Tibial artery (tissue), 4 donors: ENCODE measurements around the gene CAPZA1.

Experiments
- DNase-seq, 2 donors: peaks; one replicate each; pipeline ENCODE4 v3.0.0-alpha.2; 2019
- H3K27ac ChIP-seq, 2 donors: fragments of 200-600 bp; sonication (generic) in 1 of 2; 1 replicate in 1 of 2; 2 replicates in 1 of 2; pipeline ENCODE4 v1.5.1; 2018 to 2019; ENCODE audit warnings: mild to moderate bottlenecking in 1 of 2
- H3K27me3 ChIP-seq, 2 donors: fragments of 200-600 bp; sonication (generic) in 1 of 2; one replicate each; pipeline versions ENCODE4 v1.5.1 to v1.6.0; 2016 to 2019
- H3K36me3 ChIP-seq, 3 donors: fragments of 200-600 bp; sonication (generic) in 2 of 3; one replicate each; pipeline ENCODE4 v1.5.1; 2016 to 2019; ENCODE audit warnings: mild to moderate bottlenecking in 2 of 3
- H3K4me1 ChIP-seq, 4 donors: fragments of 200-600 bp; sonication (generic) in 2 of 4; 1 replicate in 3 of 4; 2 replicates in 1 of 4; pipeline ENCODE4 v1.5.1; 2016 to 2019
- H3K4me3 ChIP-seq, 2 donors: fragments of 200-600 bp; sonication (generic) in 1 of 2; 1 replicate in 1 of 2; 2 replicates in 1 of 2; pipeline ENCODE4 v1.5.1; 2018 to 2019; ENCODE audit warnings: mild to moderate bottlenecking in 2 of 2
- H3K9me3 ChIP-seq, 3 donors: fragments of 200-600 bp; sonication (generic) in 1 of 3; one replicate each; pipeline ENCODE4 v1.5.1; 2016 to 2019
- intact Hi-C: fragments of 100-400 bp; cut with DNase I; formaldehyde crosslinking; loops from one replicate; pipeline ENCODE4 v1.15.0; 2023; ENCODE audit warnings: low total_unique reads
- TF ChIP-seq, protein P1 (sequence below), 2 experiments: fragments of 200-600 bp in 1 of 2; fragments of 450-650 bp in 1 of 2; IDR thresholded peaks; one replicate each; pipeline ENCODE4 v1.5.1; 2017 to 2019; ENCODE audit warnings: antibody characterized with exemption in 2 of 2, mild to moderate bottlenecking in 1 of 2, moderate library complexity in 1 of 2

Gene CAPZA1

DNA sequence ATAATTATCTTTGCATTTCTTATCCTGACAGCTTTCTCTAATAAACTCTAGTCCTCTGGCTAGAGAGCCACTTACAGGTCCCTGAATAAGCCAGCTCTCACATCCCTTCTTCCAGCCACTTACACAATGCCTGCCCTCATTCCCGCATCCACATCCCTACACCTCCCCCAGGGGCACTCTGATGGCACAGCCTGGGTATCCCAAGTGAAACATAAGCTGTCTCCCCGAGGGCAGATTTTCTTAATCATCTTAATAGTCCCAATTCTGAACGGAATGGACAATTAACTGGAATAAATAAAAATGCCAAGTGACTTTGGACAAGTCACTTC lies 82.4 kb downstream of the CAPZA1 start:
- Histone ChIP-seq H3K36me3 (peaks cover 10 to 56% (median 56%) of the 10 kb centered on the region in 3 donors), H3K4me1 (peaks cover 16 to 72% (median 59%) of the 10 kb centered on the region in 4 donors), H3K27ac (peak overlapping the region; percentile 88 to 99), H3K4me3 (no peak overlapping the region), H3K9me3 (no peaks in the 10 kb centered on the region), H3K27me3 (no peaks in the 10 kb centered on the region)
- TF ChIP-seq, protein P1, sequence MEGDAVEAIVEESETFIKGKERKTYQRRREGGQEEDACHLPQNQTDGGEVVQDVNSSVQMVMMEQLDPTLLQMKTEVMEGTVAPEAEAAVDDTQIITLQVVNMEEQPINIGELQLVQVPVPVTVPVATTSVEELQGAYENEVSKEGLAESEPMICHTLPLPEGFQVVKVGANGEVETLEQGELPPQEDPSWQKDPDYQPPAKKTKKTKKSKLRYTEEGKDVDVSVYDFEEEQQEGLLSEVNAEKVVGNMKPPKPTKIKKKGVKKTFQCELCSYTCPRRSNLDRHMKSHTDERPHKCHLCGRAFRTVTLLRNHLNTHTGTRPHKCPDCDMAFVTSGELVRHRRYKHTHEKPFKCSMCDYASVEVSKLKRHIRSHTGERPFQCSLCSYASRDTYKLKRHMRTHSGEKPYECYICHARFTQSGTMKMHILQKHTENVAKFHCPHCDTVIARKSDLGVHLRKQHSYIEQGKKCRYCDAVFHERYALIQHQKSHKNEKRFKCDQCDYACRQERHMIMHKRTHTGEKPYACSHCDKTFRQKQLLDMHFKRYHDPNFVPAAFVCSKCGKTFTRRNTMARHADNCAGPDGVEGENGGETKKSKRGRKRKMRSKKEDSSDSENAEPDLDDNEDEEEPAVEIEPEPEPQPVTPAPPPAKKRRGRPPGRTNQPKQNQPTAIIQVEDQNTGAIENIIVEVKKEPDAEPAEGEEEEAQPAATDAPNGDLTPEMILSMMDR (IDR thresholded peaks at IDR 0.05): no peak
- intact Hi-C loops: no loop called here
- peak in 1 of 2 donors; percentile 16 for DNase-seq

DNA sequence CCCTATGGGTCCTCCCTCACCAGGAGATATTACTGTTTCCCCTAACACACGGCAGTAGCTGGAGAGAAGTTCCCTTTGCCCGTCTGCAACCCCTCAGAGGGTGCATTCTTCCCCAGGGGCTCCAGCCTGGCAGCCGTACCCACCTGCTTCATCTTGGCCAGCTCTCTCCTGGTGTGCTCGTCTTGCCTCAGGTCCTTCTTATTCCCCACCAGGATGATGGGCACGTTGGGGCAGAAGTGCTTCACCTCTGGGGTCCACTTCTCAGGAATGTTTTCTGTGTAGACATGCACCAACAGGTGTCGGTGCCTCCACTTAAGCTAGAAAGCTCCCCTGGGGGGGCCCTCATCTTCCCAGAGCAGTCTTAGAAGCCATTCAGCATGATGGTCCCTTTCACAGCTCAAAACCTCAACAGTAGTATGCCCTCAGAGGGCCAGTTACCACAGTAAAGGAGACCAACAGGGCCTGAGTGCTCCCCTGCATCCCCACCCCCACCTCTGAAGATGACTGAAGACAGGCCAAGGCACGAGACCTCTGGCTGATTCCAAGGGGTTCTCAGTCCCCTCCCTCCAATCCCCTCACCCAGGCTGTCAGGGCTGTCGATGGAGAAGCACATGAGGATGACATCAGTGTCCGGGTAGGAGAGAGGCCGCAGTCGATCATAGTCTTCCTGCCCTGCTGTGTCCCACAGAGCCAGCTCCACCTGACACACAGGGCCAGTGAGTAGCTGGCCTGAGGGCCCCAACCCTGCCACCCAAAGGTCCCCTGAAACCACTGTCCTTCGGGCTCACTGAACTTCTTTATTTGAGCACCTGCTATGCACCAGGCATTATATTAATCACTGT lies 83.0 kb downstream of the CAPZA1 start:
- Histone ChIP-seq H3K4me1 (peaks cover 16 to 75% (median 62%) of the 10 kb centered on the region in 4 donors), H3K4me3 (no peak overlapping the region), H3K36me3 (peaks cover 10 to 54% (median 50%) of the 10 kb centered on the region in 3 donors), H3K27ac (peak overlapping the region; percentile 88 to 99), H3K27me3 (no peaks in the 10 kb centered on the region), H3K9me3 (no peaks in the 10 kb centered on the region)
- intact Hi-C loops: no loop called here
- DNase-seq: peak in 1 of 2 donors; percentile 10
- TF ChIP-seq, protein P1 (IDR thresholded peaks at IDR 0.05): no peak

DNA sequence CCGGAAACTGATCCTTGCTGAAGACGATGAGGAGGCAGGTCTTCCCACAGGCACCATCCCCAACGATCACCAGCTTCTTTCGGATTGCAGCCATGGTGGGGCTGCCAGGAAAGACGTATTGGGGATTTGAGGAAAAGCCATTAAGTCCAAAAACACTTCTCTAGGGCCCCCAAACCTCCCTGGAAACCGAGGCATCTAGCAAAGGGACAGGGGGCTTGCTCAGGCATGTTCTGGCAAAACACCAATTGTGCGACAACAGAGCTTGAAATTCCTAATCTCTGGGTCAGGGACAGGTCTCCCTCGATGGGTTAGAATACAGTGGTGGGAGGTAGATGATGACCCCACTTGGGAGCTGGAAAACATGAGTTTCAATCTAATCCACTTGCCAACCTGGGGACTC lies 84.1 kb downstream of the CAPZA1 start:
- peak overlapping the region; percentile 96 to 99 for H3K27ac ChIP-seq
- no peaks in the 10 kb centered on the region for H3K27me3 ChIP-seq
- H3K9me3 ChIP-seq: no peaks in the 10 kb centered on the region
- H3K4me1 ChIP-seq: peaks cover 16 to 78% (median 65%) of the 10 kb centered on the region in 4 donors
- TF ChIP-seq, protein P1 (IDR thresholded peaks at IDR 0.05): no peak
- H3K4me3 ChIP-seq: no peak overlapping the region
- intact Hi-C loops: no loop called here
- no peak for DNase-seq
- H3K36me3 ChIP-seq: peaks cover 10 to 43% (median 40%) of the 10 kb centered on the region in 3 donors

DNA sequence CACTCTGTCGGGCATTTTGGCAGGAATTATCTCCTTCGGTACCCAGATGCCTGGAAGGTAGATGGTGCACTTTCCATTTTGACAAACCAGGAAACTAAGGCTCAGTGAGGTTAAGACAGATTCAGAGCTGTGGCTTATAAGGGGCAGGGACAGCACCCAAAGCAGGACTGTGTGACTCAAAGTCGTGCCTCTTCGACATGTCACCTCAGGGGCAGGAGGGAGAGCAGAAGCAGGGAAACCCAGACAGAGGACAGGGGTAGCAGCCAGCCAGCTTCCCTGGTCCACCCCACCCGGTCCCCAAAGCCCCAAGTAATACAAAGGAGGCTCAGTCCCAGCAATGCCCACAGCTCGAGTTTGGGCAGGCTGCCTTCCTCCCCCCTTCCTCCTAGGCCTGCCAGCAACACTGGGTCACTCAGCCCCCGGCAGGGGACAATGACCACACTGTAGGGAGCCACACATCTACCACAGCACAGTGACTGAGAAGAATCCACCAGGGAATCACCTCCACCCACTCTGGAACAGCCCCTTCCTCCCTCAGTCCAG lies 84.8 kb downstream of the CAPZA1 start:
- Histone ChIP-seq H3K27me3 (no peaks in the 10 kb centered on the region), H3K36me3 (peaks cover 10 to 38% (median 34%) of the 10 kb centered on the region in 3 donors), H3K27ac (peak overlapping the region; percentile 96 to 99), H3K4me1 (peaks cover 16 to 73% (median 61%) of the 10 kb centered on the region in 4 donors), H3K9me3 (no peaks in the 10 kb centered on the region), H3K4me3 (peak overlapping the region; percentile 78 to 96)
- intact Hi-C loops: no loop called here
- no peak for DNase-seq
- TF ChIP-seq, protein P1 (IDR thresholded peaks at IDR 0.05): no peak

DNA sequence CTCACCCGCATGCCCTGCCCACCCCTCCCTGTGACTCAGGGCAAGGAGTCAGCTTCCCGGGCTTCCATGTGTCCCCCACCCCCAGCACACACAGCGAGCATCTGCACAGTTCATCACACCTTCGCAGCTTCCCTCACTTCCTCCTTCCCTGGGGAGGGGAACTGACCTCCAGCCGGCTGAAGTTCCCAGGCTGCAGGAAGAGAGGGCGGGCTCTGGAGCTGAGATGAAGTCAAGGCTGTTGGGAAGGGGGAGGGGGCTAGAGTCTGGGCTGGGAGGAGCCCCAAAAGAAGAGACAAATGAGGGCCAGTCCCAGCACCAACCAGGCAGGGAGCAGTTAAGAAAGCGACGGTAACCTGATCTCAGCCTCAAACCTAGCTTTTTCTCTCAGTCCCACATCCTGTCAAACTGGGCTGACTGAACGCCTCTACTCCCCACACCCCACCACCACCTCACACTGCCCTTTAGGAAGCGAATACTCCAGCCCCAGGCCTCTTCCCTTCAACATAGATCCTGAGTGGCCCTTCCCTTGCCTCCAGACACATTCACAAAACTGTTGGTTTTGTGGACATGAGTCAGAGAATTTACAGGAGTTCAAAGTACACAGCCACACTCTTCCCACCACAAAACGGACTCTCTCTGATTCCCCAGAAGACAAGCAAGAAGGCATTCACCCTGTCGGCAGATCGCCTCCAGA lies 85.4 kb downstream of the CAPZA1 start:
- Histone ChIP-seq H3K4me1 (peaks cover 11 to 67% (median 56%) of the 10 kb centered on the region in 4 donors), H3K27ac (peak overlapping the region; percentile 96 to 99), H3K27me3 (no peaks in the 10 kb centered on the region), H3K36me3 (peaks cover 10 to 32% (median 28%) of the 10 kb centered on the region in 3 donors), H3K9me3 (no peaks in the 10 kb centered on the region), H3K4me3 (peak overlapping the region; percentile 78 to 96)
- intact Hi-C loops: loop anchor here (5.0 kb wide), 1 partner anchor 313 kb away; no protein-coding TSS in a partner anchor
- TF ChIP-seq, protein P1 (IDR thresholded peaks at IDR 0.05): no peak
- DNase-seq: peak; percentile 93 to 96
